Activated T-cell treated with anti-CD3 and anti-CD28 coated beads, Interleukin-2, amount 50 U/mL, for 4 hours (primary cell): ENCODE results near the gene SORCS2. TPM values are rescaled to one million over a fixed set of nuclear protein-coding genes. Genes with fewer than 3 reads are reported as not detected.
"Not testable (repeated sequence)": the region's sequence is repeated elsewhere in the genome, so short reads cannot be mapped to it uniquely, and the experiment has no call there.

ENCODE experiments used
- ATAC-seq, 2 donors: fragments of 200-7000 bp; cut with Tn5 transposase; one replicate each; pipeline ENCODE4 v1.10.0; 2021
- DNase-seq: peaks from one replicate; pipeline ENCODE4 v3.0.0-alpha.2; 2020
- H3K27me3 Mint-ChIP-seq: one replicate; pipeline ENCODE4 v1.8.0; 2021; ENCODE audit warnings: low read depth, mixed read lengths
- H3K36me3 Mint-ChIP-seq: one replicate; pipeline ENCODE4 v1.8.0; 2022; ENCODE audit warnings: mixed read lengths; ENCODE audit not compliant: insufficient read depth
- H3K4me1 Mint-ChIP-seq: one replicate; pipeline ENCODE4 v1.8.0; 2021; ENCODE audit warnings: low read depth, mixed read lengths
- H3K4me3 Mint-ChIP-seq: one replicate; pipeline ENCODE4 v1.8.0; 2021; ENCODE audit warnings: mild to moderate bottlenecking, moderate library complexity, mixed read lengths
- H3K9me3 Mint-ChIP-seq: one replicate; pipeline ENCODE4 v1.8.0; 2021; ENCODE audit warnings: mixed read lengths
- total RNA-seq, 3 donors: library from RNA; stranded (reverse); gene quantifications; one replicate each; pipeline ENCODE4 v1.2.1, GENCODE V29; 2021

Gene SORCS2
- total RNA-seq, 3 donors from 2014 or later = 0.18 to 0.43 TPM; not detected in 1

GRCh38 chr4:7442574-7443162 is 250.3 kb downstream of the SORCS2 start:
- no peak overlapping the region for H3K4me3 Mint-ChIP-seq
- no peaks in the 10 kb centered on the region for H3K36me3 Mint-ChIP-seq
- no peaks in the 10 kb centered on the region for H3K9me3 Mint-ChIP-seq
- peaks cover 32% of the 10 kb centered on the region for H3K27me3 Mint-ChIP-seq
- ATAC-seq (no peak), DNase-seq (no peak)
- H3K4me1 Mint-ChIP-seq = no peaks in the 10 kb centered on the region

- Mint-ChIP-seq H3K4me3 (no peak overlapping the region), H3K9me3 (no peaks in the 10 kb centered on the region)
Measured at GRCh38 chr4:7444314-7444713, 252.0 kb downstream of the SORCS2 start.

GRCh38 chr4:7444731-7445130 is 252.4 kb downstream of the SORCS2 start:
- H3K4me3 Mint-ChIP-seq = no peak overlapping the region
- H3K36me3 Mint-ChIP-seq = no peaks in the 10 kb centered on the region
- H3K4me1 Mint-ChIP-seq = no peaks in the 10 kb centered on the region
- no peaks in the 10 kb centered on the region for H3K9me3 Mint-ChIP-seq
- no peak for DNase-seq
- no peak for ATAC-seq
- peaks cover 32% of the 10 kb centered on the region for H3K27me3 Mint-ChIP-seq

More at GRCh38 chr4:7444314-7444713, 252.0 kb downstream of the SORCS2 start:
- H3K36me3 Mint-ChIP-seq = no peaks in the 10 kb centered on the region
- ATAC-seq (no peak), DNase-seq (no peak)
- no peaks in the 10 kb centered on the region for H3K4me1 Mint-ChIP-seq
- H3K27me3 Mint-ChIP-seq = peaks cover 32% of the 10 kb centered on the region

- Mint-ChIP-seq H3K4me1 (no peaks in the 10 kb centered on the region), H3K27me3 (peaks cover 20% of the 10 kb centered on the region), H3K9me3 (no peaks in the 10 kb centered on the region), H3K36me3 (no peaks in the 10 kb centered on the region), H3K4me3 (no peak overlapping the region)
- ATAC-seq (no peak), DNase-seq (no peak)
Measured at GRCh38 chr4:7447236-7447635, 254.9 kb downstream of the SORCS2 start.

GRCh38 chr4:7448036-7448435 is 255.7 kb downstream of the SORCS2 start:
- Mint-ChIP-seq H3K4me3 (no peak overlapping the region), H3K36me3 (no peaks in the 10 kb centered on the region), H3K4me1 (no peaks in the 10 kb centered on the region), H3K27me3 (peaks cover 17% of the 10 kb centered on the region), H3K9me3 (no peaks in the 10 kb centered on the region)
- ATAC-seq = no peak
- no peak for DNase-seq

- DNase-seq (no peak), ATAC-seq (no peak)
- no peaks in the 10 kb centered on the region for H3K4me1 Mint-ChIP-seq
- H3K36me3 Mint-ChIP-seq = no peaks in the 10 kb centered on the region
- H3K9me3 Mint-ChIP-seq = no peaks in the 10 kb centered on the region
- no peak overlapping the region for H3K4me3 Mint-ChIP-seq
- no peaks in the 10 kb centered on the region for H3K27me3 Mint-ChIP-seq
Measured at GRCh38 chr4:7450775-7451433, 258.6 kb downstream of the SORCS2 start.

- Mint-ChIP-seq H3K4me3 (no peak overlapping the region), H3K27me3 (no peaks in the 10 kb centered on the region), H3K9me3 (no peaks in the 10 kb centered on the region), H3K36me3 (no peaks in the 10 kb centered on the region), H3K4me1 (no peaks in the 10 kb centered on the region)
- no peak for DNase-seq
- no peak for ATAC-seq
Measured at GRCh38 chr4:7451434-7451789, 259.1 kb downstream of the SORCS2 start.

GRCh38 chr4:7451800-7452199 is 259.5 kb downstream of the SORCS2 start:
- Mint-ChIP-seq H3K27me3 (no peaks in the 10 kb centered on the region), H3K9me3 (no peaks in the 10 kb centered on the region), H3K4me1 (no peaks in the 10 kb centered on the region), H3K4me3 (no peak overlapping the region), H3K36me3 (no peaks in the 10 kb centered on the region)
- ATAC-seq (no peak), DNase-seq (no peak)

GRCh38 chr4:7452802-7453201 is 260.5 kb downstream of the SORCS2 start:
- ATAC-seq, H3K4me1 Mint-ChIP-seq, H3K36me3 Mint-ChIP-seq, H3K27me3 Mint-ChIP-seq, H3K9me3 Mint-ChIP-seq, DNase-seq, H3K4me3 Mint-ChIP-seq: not testable (repeated sequence)

GRCh38 chr4:7457201-7458065 is 265.1 kb downstream of the SORCS2 start:
- Mint-ChIP-seq H3K36me3 (no peaks in the 10 kb centered on the region), H3K9me3 (no peaks in the 10 kb centered on the region), H3K27me3 (peaks cover 14% of the 10 kb centered on the region), H3K4me3 (no peak overlapping the region), H3K4me1 (no peaks in the 10 kb centered on the region)
- no peak for DNase-seq
- ATAC-seq = no peak

GRCh38 chr4:7458066-7458425 is 265.7 kb downstream of the SORCS2 start:
- H3K9me3 Mint-ChIP-seq = no peaks in the 10 kb centered on the region
- ATAC-seq = no peak

GRCh38 chr4:7458477-7458876 is 266.1 kb downstream of the SORCS2 start:
- Mint-ChIP-seq H3K27me3 (peaks cover 14% of the 10 kb centered on the region), H3K4me1 (no peaks in the 10 kb centered on the region), H3K4me3 (no peak overlapping the region), H3K36me3 (no peaks in the 10 kb centered on the region), H3K9me3 (no peaks in the 10 kb centered on the region)
- ATAC-seq (no peak), DNase-seq (no peak)

More at GRCh38 chr4:7458066-7458425, 265.7 kb downstream of the SORCS2 start:
- Mint-ChIP-seq H3K36me3 (no peaks in the 10 kb centered on the region), H3K4me3 (no peak overlapping the region), H3K27me3 (peaks cover 14% of the 10 kb centered on the region), H3K4me1 (no peaks in the 10 kb centered on the region)
- DNase-seq = no peak

- no peak overlapping the region for H3K4me3 Mint-ChIP-seq
- no peaks in the 10 kb centered on the region for H3K9me3 Mint-ChIP-seq
- no peaks in the 10 kb centered on the region for H3K4me1 Mint-ChIP-seq
- DNase-seq (no peak), ATAC-seq (no peak)
- no peaks in the 10 kb centered on the region for H3K36me3 Mint-ChIP-seq
- H3K27me3 Mint-ChIP-seq = peaks cover 14% of the 10 kb centered on the region
Measured at GRCh38 chr4:7459471-7459870, 267.1 kb downstream of the SORCS2 start.

GRCh38 chr4:7460566-7460965 is 268.2 kb downstream of the SORCS2 start:
- Mint-ChIP-seq H3K4me1 (no peaks in the 10 kb centered on the region), H3K36me3 (no peaks in the 10 kb centered on the region), H3K4me3 (no peak overlapping the region), H3K27me3 (peaks cover 14% of the 10 kb centered on the region), H3K9me3 (no peaks in the 10 kb centered on the region)
- ATAC-seq (no peak), DNase-seq (no peak)

GRCh38 chr4:7461230-7461629 is 268.9 kb downstream of the SORCS2 start:
- H3K4me3 Mint-ChIP-seq = no peak overlapping the region
- DNase-seq = no peak
- no peak for ATAC-seq
- H3K27me3 Mint-ChIP-seq = peaks cover 14% of the 10 kb centered on the region
- H3K9me3 Mint-ChIP-seq = no peaks in the 10 kb centered on the region
- no peaks in the 10 kb centered on the region for H3K4me1 Mint-ChIP-seq
- H3K36me3 Mint-ChIP-seq = no peaks in the 10 kb centered on the region
